ENCODE data around the gene BLVRB.
"Not testable (repeated sequence)": the region's sequence is repeated elsewhere in the genome, so short reads cannot be mapped to it uniquely, and the experiment has no call there.

The BLVRB gene

GRCh38 chr19:40492274-40492673, 26.7 kb upstream of the BLVRB start:
- TF ChIP-seq, protein P1, sequence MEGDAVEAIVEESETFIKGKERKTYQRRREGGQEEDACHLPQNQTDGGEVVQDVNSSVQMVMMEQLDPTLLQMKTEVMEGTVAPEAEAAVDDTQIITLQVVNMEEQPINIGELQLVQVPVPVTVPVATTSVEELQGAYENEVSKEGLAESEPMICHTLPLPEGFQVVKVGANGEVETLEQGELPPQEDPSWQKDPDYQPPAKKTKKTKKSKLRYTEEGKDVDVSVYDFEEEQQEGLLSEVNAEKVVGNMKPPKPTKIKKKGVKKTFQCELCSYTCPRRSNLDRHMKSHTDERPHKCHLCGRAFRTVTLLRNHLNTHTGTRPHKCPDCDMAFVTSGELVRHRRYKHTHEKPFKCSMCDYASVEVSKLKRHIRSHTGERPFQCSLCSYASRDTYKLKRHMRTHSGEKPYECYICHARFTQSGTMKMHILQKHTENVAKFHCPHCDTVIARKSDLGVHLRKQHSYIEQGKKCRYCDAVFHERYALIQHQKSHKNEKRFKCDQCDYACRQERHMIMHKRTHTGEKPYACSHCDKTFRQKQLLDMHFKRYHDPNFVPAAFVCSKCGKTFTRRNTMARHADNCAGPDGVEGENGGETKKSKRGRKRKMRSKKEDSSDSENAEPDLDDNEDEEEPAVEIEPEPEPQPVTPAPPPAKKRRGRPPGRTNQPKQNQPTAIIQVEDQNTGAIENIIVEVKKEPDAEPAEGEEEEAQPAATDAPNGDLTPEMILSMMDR (conservative IDR thresholded peaks at IDR 0.05; ENCODE audit: control insufficient read depth, insufficient read depth, low read depth, low read length): no peak
- DNase-seq (ENCODE audit: low read depth): no peak
- no peak overlapping the region for H3K4me3 ChIP-seq (ENCODE audit: control insufficient read depth, low read depth, low read length)

DNA sequence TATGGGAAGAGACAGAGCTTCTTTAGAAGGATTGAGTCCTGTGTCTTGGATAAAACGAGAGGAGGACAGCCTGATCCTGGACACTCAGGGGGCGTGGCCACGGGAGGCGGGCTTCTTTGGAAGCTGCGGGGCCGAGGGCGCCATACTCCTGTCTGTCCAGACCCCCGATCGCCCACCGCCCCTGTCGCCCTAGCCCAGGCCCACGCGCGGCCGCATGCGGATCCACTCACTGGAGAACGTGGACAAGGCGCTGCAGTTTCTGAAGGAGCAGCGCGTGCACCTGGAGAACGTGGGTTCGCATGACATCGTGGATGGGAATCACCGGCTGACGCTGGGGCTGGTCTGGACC, 24.3 kb upstream of the BLVRB start:
- DNase-seq (ENCODE audit: low read depth): no peak
- TF ChIP-seq, protein P1 (conservative IDR thresholded peaks at IDR 0.05; ENCODE audit: control insufficient read depth, insufficient read depth, low read depth, low read length): no peak
- no peak overlapping the region for H3K4me3 ChIP-seq (ENCODE audit: control insufficient read depth, low read depth, low read length)

DNA sequence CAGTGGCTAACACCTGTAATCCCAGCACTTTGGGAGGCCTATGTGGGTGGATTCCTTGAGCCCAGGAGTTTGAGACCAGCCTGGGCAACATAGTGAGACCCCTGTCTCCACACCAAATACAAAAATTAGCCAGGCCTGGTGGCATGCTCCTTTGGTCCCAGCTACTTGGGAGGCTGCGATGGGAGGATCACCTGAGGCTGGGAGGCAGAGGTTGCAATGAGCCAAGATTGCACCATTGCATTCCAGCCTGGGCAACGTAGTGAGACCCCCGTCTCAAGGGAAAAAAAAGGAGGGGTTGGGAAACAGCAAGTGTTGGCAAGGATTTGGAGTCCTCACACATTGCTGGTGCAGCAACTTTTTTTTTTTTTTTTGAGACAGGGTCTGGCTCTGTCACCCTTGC, 20.5 kb upstream of the BLVRB start:
- TF ChIP-seq, protein P1 (conservative IDR thresholded peaks at IDR 0.05; ENCODE audit: control insufficient read depth, insufficient read depth, low read depth, low read length): no peak
- no peak for DNase-seq (ENCODE audit: low read depth)
- H3K4me3 ChIP-seq (ENCODE audit: control insufficient read depth, low read depth, low read length): no peak overlapping the region

- H3K4me3 ChIP-seq (ENCODE audit: control insufficient read depth, low read depth, low read length); DNase-seq (ENCODE audit: low read depth): not testable (repeated sequence)
These were observed 10.5 kb upstream of the BLVRB start for GRCh38 chr19:40475878-40476644.

DNA sequence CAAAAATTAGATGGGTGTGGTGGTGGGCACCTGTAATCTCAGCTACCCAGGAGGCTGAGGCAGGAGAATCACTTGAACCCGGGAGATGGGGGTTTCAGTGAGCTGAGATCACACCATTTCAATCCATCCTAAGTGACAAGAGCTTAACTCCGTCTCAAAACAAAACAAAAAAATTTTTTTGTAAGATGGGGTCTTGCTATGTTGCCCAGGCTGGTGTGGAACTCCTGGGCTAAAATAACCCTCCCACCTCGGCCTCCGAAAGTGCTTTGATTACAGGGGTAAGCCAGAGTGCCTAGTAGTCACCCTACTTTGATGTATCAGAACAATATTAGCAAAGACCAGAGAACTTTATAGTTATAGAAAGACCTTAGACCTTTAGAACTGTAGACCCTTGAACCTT, 9.2 kb upstream of the BLVRB start:
- no peak for DNase-seq (ENCODE audit: low read depth)
- TF ChIP-seq, protein P1 (conservative IDR thresholded peaks at IDR 0.05; ENCODE audit: control insufficient read depth, insufficient read depth, low read depth, low read length): no peak
- no peak overlapping the region for H3K4me3 ChIP-seq (ENCODE audit: control insufficient read depth, low read depth, low read length)

DNA sequence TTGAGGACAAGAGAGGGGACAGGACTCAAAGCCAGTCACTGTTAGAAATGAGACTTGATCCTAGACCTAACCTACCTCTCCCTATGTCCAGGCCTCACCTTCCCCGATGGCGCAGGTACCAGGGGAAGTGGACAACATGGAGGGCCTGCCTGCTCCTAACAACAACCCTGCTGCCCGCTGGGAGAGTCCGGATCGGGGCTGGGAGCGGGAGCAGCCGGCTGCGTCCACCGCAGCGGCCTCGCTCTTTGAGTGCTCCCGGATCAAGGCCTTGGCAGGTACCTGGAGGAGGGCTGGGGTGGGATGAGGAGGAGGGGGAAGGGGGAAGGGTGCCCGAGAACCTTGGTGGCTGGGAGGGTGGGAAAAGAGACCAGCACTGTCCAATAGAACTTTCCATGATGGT, 7.0 kb upstream of the BLVRB start:
- TF ChIP-seq, protein P1 (conservative IDR thresholded peaks at IDR 0.05; ENCODE audit: control insufficient read depth, insufficient read depth, low read depth, low read length): no peak
- no peak for DNase-seq (ENCODE audit: low read depth)
- no peak overlapping the region for H3K4me3 ChIP-seq (ENCODE audit: control insufficient read depth, low read depth, low read length)

- no peak for DNase-seq (ENCODE audit: low read depth)
- no peak overlapping the region for H3K4me3 ChIP-seq (ENCODE audit: control insufficient read depth, low read depth, low read length)
- TF ChIP-seq, protein P1 (conservative IDR thresholded peaks at IDR 0.05; ENCODE audit: control insufficient read depth, insufficient read depth, low read depth, low read length): no peak
These were observed 5.6 kb upstream of the BLVRB start for GRCh38 chr19:40471111-40471510.
